ENCODE data around the gene ABCA13. TPM values are rescaled to one million over a fixed set of nuclear protein-coding genes. Genes with fewer than 3 reads are reported as not detected.

The ABCA13 gene
- total RNA-seq, 1 experiment from 2014 or later: not detected

- no peak for DNase-seq (ENCODE audit: low read depth, low spot score)
Measured at GRCh38 chr7:48244864-48245271, 73.6 kb downstream of the ABCA13 start.

GRCh38 chr7:48245751-48246472 is 74.7 kb downstream of the ABCA13 start:
- ChIA-PET CTCF (interaction anchor here (1.1 kb wide), 1 partner anchor 980 kb away, joined by 3 read pairs; no protein-coding TSS in a partner anchor), POLR2A (no interaction called here)
- H3K4me2 ChIP-seq (ENCODE audit: low read length): no peak overlapping the region

More at GRCh38 chr7:48244864-48245271, 73.6 kb downstream of the ABCA13 start:
- Histone ChIP-seq H3K4me1 (ENCODE audit: control insufficient read depth in 1 of 2, insufficient read depth in 2 of 2, low read length in 2 of 2) (no peaks in the 10 kb centered on the region), H3K9ac (ENCODE audit: low read length) (no peak overlapping the region), H3K9me3 (ENCODE audit: control insufficient read depth in 1 of 2, insufficient read depth in 1 of 2, low read depth in 1 of 2, low read length in 2 of 2) (no peaks in the 10 kb centered on the region), H3K4me2 (ENCODE audit: low read length) (no peak overlapping the region), H4K20me1 (ENCODE audit: insufficient read depth) (no peaks in the 10 kb centered on the region), H3K9me2 (ENCODE audit: insufficient read depth) (no peaks in the 10 kb centered on the region), H3K4me3 (replicated peaks in 1 of 2; ENCODE audit: low read depth in 1 of 2, low read length in 2 of 2) (no peak overlapping the region), H3K27me3 (ENCODE audit: insufficient read depth, low read length) (peaks cover 25% of the 10 kb centered on the region), H3K79me2 (ENCODE audit: insufficient read depth, low read length) (no peaks in the 10 kb centered on the region), H2AFZ (ENCODE audit: low read depth, low read length, poor library complexity, severe bottlenecking) (no peak overlapping the region), H3K36me3 (ENCODE audit: control insufficient read depth in 1 of 2, insufficient read depth in 2 of 2, low read length in 2 of 2) (no peaks in the 10 kb centered on the region), H3K27ac (ENCODE audit: low read depth, low read length) (no peak overlapping the region)
- ChIA-PET RAD21 (ENCODE audit: low non-redundant PET in 1 of 2, low total read pairs in 2 of 2, uncharacterized antibody in 2 of 2, unreplicated experiment in 2 of 2) (no interaction called here), POLR2A (no interaction called here), CTCF (no interaction called here)
- intact Hi-C loops (cut with micrococcal nuclease): loop anchor here (5.0 kb wide), 1 partner anchor 52 kb away; no protein-coding TSS in a partner anchor
- TF ChIP-seq EGR1 (IDR thresholded peaks at IDR 0.05; ENCODE audit: low read depth): no peak
- no peak for TF ChIP-seq ZNF274 (IDR thresholded peaks at IDR 0.05; ENCODE audit: low read depth, low read length)
- no peak for TF ChIP-seq EZH2 (IDR thresholded peaks at IDR 0.05)
- no peak for TF ChIP-seq ZFX (IDR thresholded peaks at IDR 0.05)
- TF ChIP-seq SP1 (IDR thresholded peaks at IDR 0.05; ENCODE audit: low read depth): no peak
- no peak for TF ChIP-seq JUND (IDR thresholded peaks at IDR 0.05)
- no peak for TF ChIP-seq EZH2phosphoT487 (IDR thresholded peaks at IDR 0.05; ENCODE audit: borderline replicate concordance)
- TF ChIP-seq YY1 (IDR thresholded peaks at IDR 0.05; ENCODE audit: extremely low read depth, insufficient replicate concordance, low read depth, low read length): no peak
- BruUV-seq (replicated peaks): no TSS peak
- no peak for ATAC-seq

More at GRCh38 chr7:48245751-48246472, 74.7 kb downstream of the ABCA13 start:
- Histone ChIP-seq H4K20me1 (ENCODE audit: insufficient read depth) (no peaks in the 10 kb centered on the region), H3K79me2 (ENCODE audit: insufficient read depth, low read length) (no peaks in the 10 kb centered on the region), H3K4me3 (replicated peaks in 1 of 2; ENCODE audit: low read depth in 1 of 2, low read length in 2 of 2) (no peak overlapping the region), H2AFZ (ENCODE audit: low read depth, low read length, poor library complexity, severe bottlenecking) (no peak overlapping the region), H3K36me3 (ENCODE audit: control insufficient read depth in 1 of 2, insufficient read depth in 2 of 2, low read length in 2 of 2) (no peaks in the 10 kb centered on the region), H3K27me3 (ENCODE audit: insufficient read depth, low read length) (peaks cover 25% of the 10 kb centered on the region), H3K9me3 (ENCODE audit: control insufficient read depth in 1 of 2, insufficient read depth in 1 of 2, low read depth in 1 of 2, low read length in 2 of 2) (no peaks in the 10 kb centered on the region), H3K9ac (ENCODE audit: low read length) (no peak overlapping the region), H3K9me2 (ENCODE audit: insufficient read depth) (no peaks in the 10 kb centered on the region), H3K27ac (ENCODE audit: low read depth, low read length) (no peak overlapping the region), H3K4me1 (ENCODE audit: control insufficient read depth in 1 of 2, insufficient read depth in 2 of 2, low read length in 2 of 2) (no peaks in the 10 kb centered on the region)
- DNase-seq (ENCODE audit: low read depth, low spot score) (no peak), ATAC-seq (no peak)
- TF ChIP-seq CBX3 (IDR thresholded peaks at IDR 0.05; ENCODE audit: low read depth) (no peak), ATF3 (IDR thresholded peaks at IDR 0.05) (no peak), JUND (IDR thresholded peaks at IDR 0.05) (no peak), EZH2 (IDR thresholded peaks at IDR 0.05) (no peak), YY1 (IDR thresholded peaks at IDR 0.05; ENCODE audit: extremely low read depth, insufficient replicate concordance, low read depth, low read length) (no peak), POLR2AphosphoS5 (IDR thresholded peaks at IDR 0.05; ENCODE audit: low read depth, low read length) (no peak), ZBTB33 (IDR thresholded peaks at IDR 0.05; ENCODE audit: extremely low read depth, insufficient replicate concordance, low read length) (no peak), SIN3A (IDR thresholded peaks at IDR 0.05; ENCODE audit: low read depth) (no peak)
- BruUV-seq (replicated peaks): no TSS peak
- intact Hi-C loops (cut with micrococcal nuclease): loop anchor here (5.0 kb wide), 1 partner anchor 51 kb away; no protein-coding TSS in a partner anchor
- RAD21 ChIA-PET (ENCODE audit: low non-redundant PET in 1 of 2, low total read pairs in 2 of 2, uncharacterized antibody in 2 of 2, unreplicated experiment in 2 of 2): no interaction called here
